SK-N-SH (cell line): Measurements from ENCODE around the gene CD2. TPM values are rescaled to one million over a fixed set of nuclear protein-coding genes. Genes with fewer than 3 reads are reported as not detected.

Experiments
- CTCF ChIA-PET: fragments of 300-600, 350-600 bp; formaldehyde crosslinking; extraction: SDS; loops from one replicate; lab custom pipeline; 2021; lab: Yijun Ruan, JAX
- POLR2A ChIA-PET: fragments of 350-600 bp; sonication (Branson Sonifier 250); formaldehyde crosslinking; extraction: SDS; loops from one replicate; lab custom pipeline; 2020; ENCODE audit warnings: antibody characterized with exemption, inconsistent platforms; lab: Yijun Ruan, JAX
- DNase-seq: peaks from one replicate; pipeline ENCODE4 v3.0.0; 2012
- H2AFZ ChIP-seq: fragments of 200-600 bp; sonication (generic); 2 replicates; pipeline ENCODE4 v1.8.1; 2016; ENCODE audit warnings: antibody characterized with exemption, mild to moderate bottlenecking, low read depth
- H3F3A ChIP-seq: fragments of 200-600 bp; sonication (generic); replicated peaks from 2 replicates; pipeline ENCODE3; 2016; ENCODE audit warnings: antibody characterized with exemption, mild to moderate bottlenecking; ENCODE audit not compliant: insufficient read depth
- H3K27ac ChIP-seq, 2 experiments: fragments of 200-500 bp in 1 of 2; fragments of 200-600 bp in 1 of 2; sonication (Bioruptor generic) in 1 of 2; sonication (generic), shearing (Covaris generic) in 1 of 2; 2 replicates each; pipeline versions ENCODE4 v1.5.1 to v1.6.1; 2014 to 2016; ENCODE audit warnings: low read depth in 2 of 2, inconsistent platforms in 1 of 2, low read length in 1 of 2, mild to moderate bottlenecking in 1 of 2, mixed read lengths in 1 of 2
- H3K27me3 ChIP-seq: fragments of 200-600 bp; sonication (generic), shearing (Covaris generic); 2 replicates; pipeline ENCODE4 v1.6.1; 2016; ENCODE audit warnings: mixed run types; ENCODE audit not compliant: insufficient read depth
- H3K36me3 ChIP-seq, 2 experiments: fragments of 200-500 bp in 1 of 2; fragments of 200-600 bp in 1 of 2; sonication (Bioruptor generic) in 1 of 2; sonication (generic) in 1 of 2; replicated peaks in 1 of 2; 2 replicates each; pipeline versions ENCODE3 to v1.5.1; 2014 to 2016; ENCODE audit warnings: low read length in 1 of 2, mild to moderate bottlenecking in 1 of 2; ENCODE audit not compliant: insufficient read depth in 2 of 2, control insufficient read depth in 1 of 2
- H3K4me1 ChIP-seq, 2 experiments: fragments of 200-500 bp in 1 of 2; fragments of 200-600 bp in 1 of 2; sonication (Bioruptor generic) in 1 of 2; sonication (generic), shearing (Covaris generic) in 1 of 2; 2 replicates each; pipeline versions ENCODE4 v1.5.1 to v1.6.1; 2014 to 2016; ENCODE audit warnings: low read depth in 1 of 2, low read length in 1 of 2, mixed run types in 1 of 2; ENCODE audit not compliant: insufficient read depth in 2 of 2, control insufficient read depth in 1 of 2
- H3K4me2 ChIP-seq: fragments of 200-600 bp; sonication (generic), shearing (Covaris generic); 2 replicates; pipeline ENCODE4 v1.6.1; 2017; ENCODE audit warnings: mixed run types
- H3K4me3 ChIP-seq, 2 experiments: fragments of 200-500 bp in 1 of 2; fragments of 200-600 bp in 1 of 2; sonication (Bioruptor generic) in 1 of 2; sonication (generic), shearing (Covaris generic) in 1 of 2; 2 replicates each; pipeline versions ENCODE4 v1.5.1 to v1.8.1; 2014 to 2016; ENCODE audit warnings: low read depth in 2 of 2, inconsistent platforms in 1 of 2, low read length in 1 of 2, mild to moderate bottlenecking in 1 of 2, mixed read lengths in 1 of 2, moderate library complexity in 1 of 2
- H3K79me2 ChIP-seq: fragments of 200-600 bp; sonication (generic); 2 replicates; pipeline ENCODE4 v1.8.1; 2017; ENCODE audit warnings: mild to moderate bottlenecking; ENCODE audit not compliant: insufficient read depth
- H3K9ac ChIP-seq: fragments of 200-600 bp; sonication (generic); 2 replicates; pipeline ENCODE4 v1.6.1; 2017; ENCODE audit warnings: mixed run types
- H3K9me2 ChIP-seq: fragments of 200-600 bp; sonication (generic); 2 replicates; pipeline ENCODE4 v1.6.1; 2017; ENCODE audit warnings: mixed run types
- H3K9me3 ChIP-seq: fragments of 200-600 bp; sonication (generic); 2 replicates; pipeline ENCODE4 v1.6.1; 2017; ENCODE audit warnings: mixed run types, mild to moderate bottlenecking, moderate library complexity
- H4K20me1 ChIP-seq: fragments of 200-600 bp; sonication (generic); 2 replicates; pipeline ENCODE4 v1.6.1; 2017; ENCODE audit warnings: mild to moderate bottlenecking, mixed run types; ENCODE audit not compliant: insufficient read depth
- ELF1 ChIP-seq: IDR thresholded peaks from 2 replicates; pipeline ENCODE4 v1.4.0; 2012
- FOSL2 ChIP-seq: IDR thresholded peaks from 2 replicates; pipeline ENCODE4 v1.4.0; 2012; ENCODE audit warnings: low read depth, mild to moderate bottlenecking, moderate library complexity, borderline replicate concordance
- FOXJ3 ChIP-seq: sonication (generic); formaldehyde crosslinking; IDR thresholded peaks from 2 replicates; pipeline ENCODE4 v1.5.1; 2020; ENCODE audit warnings: mild to moderate bottlenecking, missing genetic modification reagents
- JUND ChIP-seq: IDR thresholded peaks from 2 replicates; pipeline ENCODE4 v1.4.0; 2012
- MEF2A ChIP-seq: IDR thresholded peaks from 2 replicates; pipeline ENCODE4 v1.4.0; 2012; ENCODE audit warnings: low read depth, borderline replicate concordance
- MXI1 ChIP-seq: IDR thresholded peaks from 2 replicates; pipeline ENCODE4 v1.6.1; 2012; ENCODE audit warnings: mild to moderate bottlenecking, low read depth, low read length, improper control_type of control experiment
- NFIC ChIP-seq: IDR thresholded peaks from 2 replicates; pipeline ENCODE4 v1.4.0; 2012; ENCODE audit warnings: borderline replicate concordance
- RCOR1 ChIP-seq: fragments of 150-350 bp; IDR thresholded peaks from 2 replicates; pipeline ENCODE4 v1.6.1; 2017; ENCODE audit warnings: antibody characterized with exemption, low read length
- RXRA ChIP-seq: IDR thresholded peaks from 2 replicates; pipeline ENCODE4 v1.4.0; 2012; ENCODE audit warnings: low read depth, mild to moderate bottlenecking, borderline replicate concordance
- SMC3 ChIP-seq: IDR thresholded peaks from 2 replicates; pipeline ENCODE4 v1.6.1; 2012; ENCODE audit warnings: low read depth, low read length, improper control_type of control experiment
- TAF1 ChIP-seq: IDR thresholded peaks from 2 replicates; pipeline ENCODE4 v1.6.1; 2012; ENCODE audit warnings: low read depth, mild to moderate bottlenecking, low read length, moderate library complexity, borderline replicate concordance
- USF2 ChIP-seq: fragments of 150-350 bp; IDR thresholded peaks from 2 replicates; pipeline ENCODE4 v1.6.1; 2017; ENCODE audit warnings: antibody characterized with exemption, low read length, low read depth, borderline replicate concordance
- ZBTB33 ChIP-seq: IDR thresholded peaks from 2 replicates; pipeline ENCODE4 v1.4.0; 2012; ENCODE audit warnings: low read depth, borderline replicate concordance
- WGBS: methylation state at CpG from one replicate; pipeline ENCODE4 v1.1.6; 2017; ENCODE audit warnings: low lambda C conversion rate; 5-methylcytosine and 5-hydroxymethylcytosine counted together
- polyA plus RNA-seq, 3 experiments: library from polyadenylated mRNA; depleted of rRNA; stranded (reverse); fragments of >200 nt; gene quantifications; 2 replicates each; pipeline ENCODE4 v1.2.3, GENCODE V29; 2012

Gene CD2
- polyA plus RNA-seq, 1 of the 3 experiments (the other 2 are of a cell fraction), result not detected

DNA sequence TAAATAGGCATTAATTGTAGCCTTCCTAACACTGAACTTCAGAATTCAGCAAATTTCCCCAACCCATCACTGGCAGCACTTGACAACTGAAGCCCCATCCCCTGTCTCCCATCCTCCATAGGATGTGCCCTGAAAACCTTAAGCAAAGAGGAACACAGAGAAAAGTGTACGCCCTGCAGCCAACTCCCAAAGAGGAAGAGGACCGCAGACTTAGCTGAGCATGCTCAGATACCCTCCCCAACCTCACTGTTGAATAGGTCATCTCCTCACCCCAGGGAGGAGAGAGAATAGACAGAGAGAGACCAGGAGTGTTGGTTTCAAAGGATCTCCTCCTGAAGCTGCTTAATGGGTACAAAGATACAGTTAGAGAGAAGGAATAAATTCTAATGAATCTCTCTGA lies 50.5 kb downstream of the CD2 start:
- Histone ChIP-seq H3F3A (no peaks in the 10 kb centered on the region), H2AFZ (no peak overlapping the region), H3K4me2 (no peak overlapping the region), H3K9me2 (no peaks in the 10 kb centered on the region), H4K20me1 (no peaks in the 10 kb centered on the region), H3K36me3 (no peaks in the 10 kb centered on the region), H3K9me3 (no peaks in the 10 kb centered on the region), H3K79me2 (no peaks in the 10 kb centered on the region), H3K27ac (no peak overlapping the region), H3K9ac (no peak overlapping the region), H3K4me3 (no peak overlapping the region), H3K27me3 (no peaks in the 10 kb centered on the region), H3K4me1 (peaks cover 0 to 5% of the 10 kb centered on the region in 2 experiments; a peak in 1 of 4 replicates)
- WGBS, result 76% methylated on average over 2 of the region's 2 CpGs
- CTCF ChIA-PET, result interaction anchor here (0.8 to 1.5 kb wide), 2 partner anchors 67 to 230 kb away, joined by 3 to 5 read pairs; no protein-coding TSS in a partner anchor
- DNase-seq, result no peak
- TF ChIP-seq MEF2A, result no peak
- TF ChIP-seq ELF1, result no peak
- TF ChIP-seq MXI1, result no peak
- POLR2A ChIA-PET, result no interaction called here

- POLR2A ChIA-PET, result no interaction called here
- Histone ChIP-seq H4K20me1 (no peaks in the 10 kb centered on the region), H2AFZ (no peak overlapping the region), H3K9ac (no peak overlapping the region), H3K36me3 (no peaks in the 10 kb centered on the region), H3F3A (no peaks in the 10 kb centered on the region), H3K4me2 (no peak overlapping the region), H3K4me1 (peaks cover 0 to 5% of the 10 kb centered on the region in 2 experiments; a peak in 1 of 4 replicates)
- WGBS, result 21% methylated on average over 2 of the region's 2 CpGs
- no peak for DNase-seq
- CTCF ChIA-PET, result interaction anchor here (1.5 kb wide), 1 partner anchor 68 kb away, joined by 5 read pairs; no protein-coding TSS in a partner anchor
- TF ChIP-seq ELF1 (no peak), TAF1 (no peak), FOXJ3 (no peak), RCOR1 (no peak), ZBTB33 (no peak), SMC3 (no peak), NFIC (no peak), USF2 (no peak), RXRA (no peak), JUND (no peak), FOSL2 (no peak)
- TF ChIP-seq, all 33 proteins: peak for 0
- no peaks in the 10 kb centered on the region for H3K27me3 ChIP-seq
- H3K9me3 ChIP-seq, result no peaks in the 10 kb centered on the region
- H3K9me2 ChIP-seq, result no peaks in the 10 kb centered on the region
- H3K79me2 ChIP-seq, result no peaks in the 10 kb centered on the region
- no peak overlapping the region for H3K4me3 ChIP-seq
- H3K27ac ChIP-seq, result no peak overlapping the region
These were observed 51.2 kb downstream of the CD2 start for GRCh38 chr1:116805398-116805797.
